Transverse colon (tissue), 4 donors: ENCODE measurements around the gene MAFB. TPM values are rescaled to one million over a fixed set of nuclear protein-coding genes. Genes with fewer than 3 reads are reported as not detected.

Source experiments
- DNase-seq: peaks from one replicate; pipeline ENCODE4 v3.0.0-alpha.2; 2019
- H3K27ac ChIP-seq, 4 donors: fragments of 200-600 bp; sonication (generic); 2 replicates each; pipeline ENCODE4 v1.5.1; 2016 to 2018; ENCODE audit warnings: inconsistent platforms in 4 of 4
- H3K27me3 ChIP-seq: fragments of 200-600 bp; sonication (generic); 2 replicates; pipeline ENCODE4 v1.5.1; 2017; ENCODE audit warnings: inconsistent platforms
- H3K36me3 ChIP-seq, 4 donors: fragments of 200-600 bp; sonication (generic); 2 replicates each; pipeline ENCODE4 v1.5.1; 2017 to 2019; ENCODE audit warnings: inconsistent platforms in 4 of 4
- H3K4me1 ChIP-seq, 4 donors: fragments of 200-600 bp; sonication (generic); 2 replicates each; pipeline ENCODE4 v1.5.1; 2017 to 2020; ENCODE audit warnings: inconsistent platforms in 4 of 4
- H3K4me3 ChIP-seq, 4 donors: fragments of 200-600 bp; sonication (generic); 1 replicate in 1 of 4; 2 replicates in 3 of 4; pipeline versions ENCODE4 v1.5.1 to v1.6.1; 2017 to 2019; ENCODE audit warnings: inconsistent platforms in 4 of 4
- H3K9me3 ChIP-seq, 2 donors: fragments of 200-600 bp; sonication (generic); 2 replicates each; pipeline ENCODE4 v1.5.1; 2017 to 2019; ENCODE audit warnings: inconsistent platforms in 2 of 2
- CTCF ChIP-seq, 5 experiments: fragments of 200-600 bp in 3 of 5; fragments of 450-650 bp in 2 of 5; sonication (generic) in 3 of 5; IDR thresholded peaks; 1 replicate in 2 of 5; 2 replicates in 3 of 5; pipeline ENCODE4 v1.5.1; 2016 to 2017; ENCODE audit warnings: antibody characterized with exemption in 5 of 5, inconsistent platforms in 3 of 5, mild to moderate bottlenecking in 2 of 5, moderate library complexity in 1 of 5
- EP300 ChIP-seq: sonication (generic); formaldehyde crosslinking; IDR thresholded peaks from one replicate; pipeline ENCODE4 v1.6.1; 2017; ENCODE audit warnings: antibody characterized with exemption, low read depth
- POLR2A ChIP-seq: fragments of 450-650 bp; IDR thresholded peaks from one replicate; pipeline ENCODE4 v1.6.1; 2016; ENCODE audit warnings: antibody characterized with exemption, mild to moderate bottlenecking, moderate library complexity
- POLR2AphosphoS5 ChIP-seq, 3 donors: sonication (generic); formaldehyde crosslinking; IDR thresholded peaks; one replicate each; pipeline ENCODE4 v1.6.1; 2016; ENCODE audit warnings: antibody characterized with exemption in 3 of 3
- WGBS, 2 donors: methylation state at CpG; one replicate each; pipeline ENCODE4 v1.1.5; 2018; ENCODE audit warnings: low coverage in 1 of 2; 5-methylcytosine and 5-hydroxymethylcytosine counted together
- in situ Hi-C, 4 donors: fragments of 200-750 bp; cut with MboI; loops; one replicate each; pipeline versions ENCODE4 v1.15.0 to v1.15.1; 2017; ENCODE audit warnings: low sequenced_read_pairs in 3 of 4, low pct_ligation_motif_present in 1 of 4, low pct_unique_long_range_greater_than_20kb in 1 of 4
- intact Hi-C: fragments of 100-400 bp; cut with DNase I; formaldehyde crosslinking; loops from one replicate; pipeline ENCODE4 v1.15.1; 2023; ENCODE audit warnings: low total_unique reads
- total RNA-seq, 4 donors: library from RNA; depleted of rRNA; stranded (reverse); fragments of >200 nt; gene quantifications; one replicate each; pipeline ENCODE4 v1.1.0, GENCODE V29; 2016

MAFB gene
- total RNA-seq, 4 donors from 2014 or later = 12.2 to 74.4 (median 22.7) TPM

- DNase-seq = no peak
- in situ Hi-C loops (loop anchor here in 2 of 4 donors (25.0 kb wide), 2 partner anchors 234 to 384 kb away; no protein-coding TSS in a partner anchor), intact Hi-C loops (no loop called here)
- H3K27me3 ChIP-seq = peaks cover 5% of the 10 kb centered on the region
- no peak overlapping the region for H3K4me3 ChIP-seq
- no peaks in the 10 kb centered on the region for H3K4me1 ChIP-seq
- no peak overlapping the region for H3K27ac ChIP-seq
- no peaks in the 10 kb centered on the region for H3K36me3 ChIP-seq
- TF ChIP-seq POLR2A = no peak
- TF ChIP-seq CTCF (IDR thresholded peaks at IDR 0.05) = no peak
- no peak for TF ChIP-seq POLR2AphosphoS5 (IDR thresholded peaks at IDR 0.05)
- TF ChIP-seq EP300 = no peak
- H3K9me3 ChIP-seq = no peaks in the 10 kb centered on the region
Observed at GRCh38 chr20:40727960-40728359, 38.9 kb upstream of the MAFB start.

DNA sequence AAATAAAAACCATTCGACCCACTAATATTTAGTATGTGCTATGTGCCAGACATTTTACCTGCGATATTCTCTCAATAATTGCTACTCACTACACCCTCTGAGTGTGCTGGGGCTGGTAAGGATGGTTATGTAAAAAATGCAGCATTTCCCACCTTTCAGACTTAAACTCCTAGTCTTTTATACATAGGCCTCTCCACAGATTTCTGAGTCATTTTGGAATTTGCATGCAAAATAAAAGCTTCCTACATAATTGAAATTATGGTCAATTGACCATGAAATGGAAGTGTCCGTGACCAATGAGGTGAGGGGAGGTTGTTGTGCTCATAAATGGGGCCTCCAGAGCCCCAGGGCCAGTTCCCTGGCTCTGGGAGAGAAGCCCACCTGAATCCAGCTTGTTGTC, 37.7 kb upstream of the MAFB start:
- intact Hi-C loops = no loop called here
- TF ChIP-seq POLR2AphosphoS5 (IDR thresholded peaks at IDR 0.05) = no peak
- TF ChIP-seq CTCF (IDR thresholded peaks at IDR 0.05) = no peak
- TF ChIP-seq POLR2A = no peak
- no peak for TF ChIP-seq EP300
- WGBS, 2 donors = 60 to 73% methylated on average over 2 to 3 of the region's 3 CpGs
- H3K36me3 ChIP-seq = no peaks in the 10 kb centered on the region
- no peaks in the 10 kb centered on the region for H3K27me3 ChIP-seq
- H3K9me3 ChIP-seq = no peaks in the 10 kb centered on the region
- H3K4me3 ChIP-seq = no peak overlapping the region
- no peak for DNase-seq
- no peaks in the 10 kb centered on the region for H3K4me1 ChIP-seq
- in situ Hi-C loops = loop anchor here in 2 of 4 donors (25.0 kb wide), 2 partner anchors 236 to 386 kb away; no protein-coding TSS in a partner anchor
- no peak overlapping the region for H3K27ac ChIP-seq

- H3K4me1 ChIP-seq = no peaks in the 10 kb centered on the region
- TF ChIP-seq EP300 (no peak), POLR2A (no peak), CTCF (IDR thresholded peaks at IDR 0.05) (no peak), POLR2AphosphoS5 (IDR thresholded peaks at IDR 0.05) (no peak)
- no peaks in the 10 kb centered on the region for H3K9me3 ChIP-seq
- no peaks in the 10 kb centered on the region for H3K27me3 ChIP-seq
- intact Hi-C loops = no loop called here
- no peak overlapping the region for H3K27ac ChIP-seq
- no peak overlapping the region for H3K4me3 ChIP-seq
- in situ Hi-C loops = no loop called here
- H3K36me3 ChIP-seq = no peaks in the 10 kb centered on the region
- 79% methylated on average over 7 of the region's 7 CpGs; no CpG with 5 or more reads in 1 of the 2 donors for WGBS, 2 donors
- DNase-seq = no peak
Observed at GRCh38 chr20:40724566-40724965, 35.5 kb upstream of the MAFB start.

GRCh38 chr20:40720826-40721225, 31.8 kb upstream of the MAFB start:
- in situ Hi-C loops = no loop called here
- Histone ChIP-seq H3K27ac (no peak overlapping the region), H3K9me3 (no peaks in the 10 kb centered on the region), H3K4me1 (no peaks in the 10 kb centered on the region), H3K36me3 (no peaks in the 10 kb centered on the region), H3K4me3 (no peak overlapping the region), H3K27me3 (no peaks in the 10 kb centered on the region)
- TF ChIP-seq EP300 (no peak), CTCF (IDR thresholded peaks at IDR 0.05) (no peak), POLR2A (no peak)
- DNase-seq = no peak
- 73% methylated on average over 1 of the region's 1 CpG; no CpG with 5 or more reads in 1 of the 2 donors for WGBS, 2 donors
- intact Hi-C loops = no loop called here
